Measurements from ENCODE around the gene ZFR.
"Not testable (repeated sequence)": the region's sequence is repeated elsewhere in the genome, so short reads cannot be mapped to it uniquely, and the experiment has no call there.

ZFR gene

DNA sequence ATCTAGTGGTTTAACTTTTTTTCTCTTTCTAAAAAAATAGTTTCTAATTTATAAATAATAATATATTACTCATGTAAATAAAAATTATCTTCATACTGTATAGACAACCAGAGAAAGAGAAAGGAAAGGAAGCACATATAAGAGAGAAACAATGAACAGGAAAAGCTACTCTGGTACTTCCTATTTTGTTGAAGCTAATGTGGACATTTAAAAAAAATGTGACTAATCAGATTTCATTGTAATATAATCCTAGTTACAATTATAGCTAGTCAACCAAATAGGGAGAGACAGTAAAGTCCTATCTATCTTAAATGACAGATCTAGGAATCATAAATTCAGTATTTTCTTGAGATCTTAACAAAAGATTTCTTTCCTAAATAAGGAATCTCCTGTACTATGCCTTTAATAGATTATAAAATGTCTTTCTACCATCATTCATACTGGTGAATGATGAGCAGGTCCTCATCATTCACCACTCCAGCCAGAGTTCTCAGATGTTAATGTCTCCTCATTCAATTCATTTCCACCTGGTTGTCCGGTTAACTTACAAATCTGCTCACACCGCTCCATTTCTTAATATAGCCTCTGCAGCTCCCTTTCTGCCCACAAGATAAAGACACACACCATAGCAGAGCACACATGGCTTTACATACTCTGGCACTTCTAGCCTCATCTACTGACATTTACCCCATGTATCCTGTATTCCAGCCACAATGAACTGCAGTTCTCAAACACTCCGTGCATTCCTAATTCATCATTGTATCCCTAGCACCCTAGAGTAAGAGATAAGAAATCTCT lies 30.9 kb downstream of the ZFR start:
- no peak for DNase-seq (ENCODE audit: low spot score)

GRCh38 chr5:32410630-32411029 lies 33.9 kb downstream of the ZFR start:
- no peak for DNase-seq (ENCODE audit: low spot score)

DNA sequence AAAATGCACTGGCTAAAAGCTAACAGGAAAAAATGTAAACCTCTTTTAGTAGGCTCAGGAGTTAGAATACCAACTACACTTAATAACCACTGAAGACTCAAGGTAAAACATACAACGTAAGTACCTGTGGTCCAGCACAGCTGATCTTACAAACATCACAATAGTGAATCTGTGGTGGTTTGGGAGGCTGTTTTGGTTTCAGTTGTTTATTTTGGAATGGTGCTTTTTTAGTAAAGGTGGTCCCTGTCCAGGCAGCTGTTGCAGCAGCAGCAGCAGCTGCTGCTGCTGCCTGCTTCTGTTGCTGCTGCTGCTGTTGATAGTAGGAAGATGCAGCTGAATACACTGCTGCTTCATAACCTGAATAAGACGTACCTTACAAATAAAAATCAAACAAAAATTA lies 37.9 kb downstream of the ZFR start:
- DNase-seq (ENCODE audit: low spot score) = no peak

DNA sequence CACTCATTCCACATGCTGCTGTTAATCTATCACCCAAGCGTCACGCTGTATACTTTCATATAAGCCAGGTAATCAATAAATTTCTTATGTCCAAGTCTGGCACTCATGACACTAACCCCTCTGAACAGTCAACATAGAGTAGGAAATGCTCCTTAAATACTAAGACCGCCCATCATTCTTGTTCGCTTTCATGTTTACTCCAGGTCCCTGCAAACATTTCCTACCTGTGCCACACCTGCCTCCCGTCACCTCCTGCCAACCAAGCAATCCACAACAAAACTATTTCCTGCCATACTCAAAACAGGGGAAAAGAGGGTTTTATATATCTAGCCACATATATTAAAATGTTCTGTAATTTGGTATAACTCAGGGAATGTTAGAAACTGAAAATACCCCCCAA lies 39.0 kb downstream of the ZFR start:
- no peak for DNase-seq (ENCODE audit: low spot score)

- DNase-seq (ENCODE audit: low spot score) = no peak
These were observed 40.8 kb downstream of the ZFR start for GRCh38 chr5:32403760-32404159.

GRCh38 chr5:32400401-32400800 lies 44.1 kb downstream of the ZFR start:
- no peak for DNase-seq (ENCODE audit: low spot score)

GRCh38 chr5:32398754-32399153 lies 45.8 kb downstream of the ZFR start:
- not testable (repeated sequence) for DNase-seq (ENCODE audit: low spot score)

DNA sequence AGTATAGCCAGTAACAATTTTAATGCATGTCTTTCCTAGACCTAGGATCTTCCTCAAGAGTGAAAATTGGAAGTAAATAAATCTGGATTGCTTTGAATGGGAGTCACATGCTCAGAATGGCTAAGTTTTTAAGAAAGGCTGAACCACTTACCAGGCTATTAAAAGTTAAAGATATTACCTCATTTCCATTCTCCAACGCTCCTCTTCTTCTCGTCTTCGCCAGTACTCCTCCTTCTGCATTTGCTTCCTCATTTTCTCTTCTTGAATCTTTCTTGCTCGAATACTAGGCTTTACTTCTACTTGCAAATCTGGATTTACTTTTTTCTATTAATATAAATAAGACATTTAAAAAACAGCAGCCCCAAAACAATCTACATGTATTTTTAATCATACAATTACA lies 49.6 kb downstream of the ZFR start:
- DNase-seq (ENCODE audit: low spot score) = no peak

GRCh38 chr5:32392039-32392438 lies 52.5 kb downstream of the ZFR start:
- DNase-seq (ENCODE audit: low spot score) = no peak

GRCh38 chr5:32390819-32391591 lies 53.5 kb downstream of the ZFR start:
- DNase-seq (ENCODE audit: low spot score) = no peak

DNA sequence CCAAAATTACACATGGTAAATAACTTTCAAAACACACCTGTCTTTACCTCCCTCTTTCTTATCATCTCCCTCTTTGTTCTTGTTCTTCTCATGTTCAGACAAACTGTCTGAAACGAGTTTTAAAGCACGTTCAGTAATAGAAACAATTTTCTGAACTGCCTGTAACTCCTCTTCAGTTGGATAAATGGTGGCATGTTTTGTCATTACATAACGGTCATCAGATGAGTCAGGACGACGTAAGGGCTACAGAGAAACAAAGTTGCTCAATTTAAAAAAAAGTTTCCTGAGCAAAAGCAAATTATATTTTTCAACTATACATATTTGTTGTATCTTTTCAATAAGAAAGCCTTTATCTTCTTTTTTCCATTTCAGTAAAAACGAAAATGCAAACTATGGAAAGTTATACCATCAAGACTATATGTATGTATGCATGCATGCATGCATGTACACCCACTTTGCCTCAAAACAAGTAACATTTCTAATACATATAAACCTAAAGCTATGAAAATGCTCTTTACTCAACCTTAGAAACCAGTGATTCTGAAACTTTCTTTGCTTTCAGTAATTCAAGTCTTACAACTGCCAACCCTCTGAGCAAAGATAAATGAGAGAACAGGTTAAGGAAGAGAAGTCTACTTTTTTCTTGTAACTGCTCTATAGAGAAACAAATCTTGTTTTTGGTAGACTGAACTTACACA lies 56.0 kb downstream of the ZFR start:
- no peak for DNase-seq (ENCODE audit: low spot score)

GRCh38 chr5:32387841-32388240 lies 56.7 kb downstream of the ZFR start:
- DNase-seq (ENCODE audit: low spot score) = no peak

DNA sequence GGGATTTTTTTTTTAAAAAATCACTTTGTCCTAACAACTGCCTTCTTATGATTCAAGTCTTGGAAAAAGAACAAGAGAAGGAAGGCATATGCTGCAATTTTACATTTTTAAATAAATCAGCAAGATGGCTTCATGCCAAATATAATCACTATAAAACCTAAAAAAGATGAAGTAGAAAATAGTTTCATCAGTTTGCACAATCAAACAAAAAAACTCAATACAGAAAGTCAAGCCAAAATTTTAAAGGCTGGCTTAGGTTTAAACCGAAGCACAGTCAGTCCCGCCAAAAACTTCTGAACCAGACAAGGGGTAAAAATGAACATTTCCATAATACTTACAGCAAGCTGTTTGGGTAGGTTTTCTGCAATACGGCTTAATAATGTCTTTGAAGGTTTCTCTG lies 57.3 kb downstream of the ZFR start:
- no peak for DNase-seq (ENCODE audit: low spot score)

DNA sequence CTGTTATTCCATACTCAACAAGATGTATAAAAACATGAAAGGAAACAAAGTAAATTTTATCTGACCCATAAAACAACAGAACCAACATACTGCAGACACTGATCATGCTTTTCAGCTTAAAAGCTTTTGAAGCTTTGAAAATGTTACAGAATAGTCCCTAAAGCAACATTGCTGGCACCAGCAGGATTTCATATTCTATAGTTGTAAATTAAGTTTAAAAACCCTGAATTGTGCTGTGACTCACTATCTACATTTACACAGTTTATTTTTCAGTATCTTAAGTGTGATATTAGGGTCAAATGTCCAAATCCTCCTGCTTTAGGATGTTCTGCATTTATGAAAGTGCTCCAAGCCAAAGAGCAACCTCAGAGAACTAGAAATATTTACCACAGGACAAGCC lies 59.9 kb downstream of the ZFR start:
- DNase-seq (ENCODE audit: low spot score) = no peak

DNA sequence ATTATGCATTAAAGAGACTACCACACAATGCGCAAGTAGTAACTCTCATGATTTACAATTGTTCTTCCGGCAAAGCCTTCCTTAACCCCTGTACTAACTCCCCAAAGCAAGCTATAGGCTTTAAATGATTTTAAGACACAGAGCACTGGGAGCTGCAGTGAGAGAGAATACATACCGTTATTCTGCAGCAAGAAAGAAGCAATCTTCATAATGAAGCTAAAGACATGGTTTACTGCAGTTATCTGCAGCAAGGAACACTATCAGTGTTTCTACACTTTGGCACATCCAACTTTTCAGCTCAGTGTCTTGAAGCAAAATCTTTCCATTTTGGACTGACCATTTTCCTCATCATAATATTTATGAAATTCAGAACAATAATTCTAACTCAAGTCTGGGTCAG lies 61.0 kb downstream of the ZFR start:
- no peak for DNase-seq (ENCODE audit: low spot score)

DNA sequence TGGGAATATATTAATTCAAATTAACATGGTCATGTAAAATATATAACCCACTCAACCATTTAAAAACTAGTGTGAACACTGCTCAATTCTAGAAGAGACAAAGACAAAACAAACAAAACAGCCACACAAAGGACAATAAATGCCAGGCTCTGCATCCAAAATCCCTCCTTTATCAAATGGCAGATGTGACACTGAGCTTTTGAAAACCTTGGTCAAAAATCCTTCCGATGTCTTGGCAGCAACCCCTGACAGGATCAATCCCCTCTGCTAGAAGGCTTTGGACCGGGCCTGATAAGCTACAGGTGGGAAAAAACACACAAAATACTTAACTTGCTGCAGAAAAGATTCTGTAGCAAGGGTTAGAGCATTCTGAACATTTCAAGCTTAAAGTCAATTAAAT lies 61.5 kb downstream of the ZFR start:
- DNase-seq (ENCODE audit: low spot score) = no peak

DNA sequence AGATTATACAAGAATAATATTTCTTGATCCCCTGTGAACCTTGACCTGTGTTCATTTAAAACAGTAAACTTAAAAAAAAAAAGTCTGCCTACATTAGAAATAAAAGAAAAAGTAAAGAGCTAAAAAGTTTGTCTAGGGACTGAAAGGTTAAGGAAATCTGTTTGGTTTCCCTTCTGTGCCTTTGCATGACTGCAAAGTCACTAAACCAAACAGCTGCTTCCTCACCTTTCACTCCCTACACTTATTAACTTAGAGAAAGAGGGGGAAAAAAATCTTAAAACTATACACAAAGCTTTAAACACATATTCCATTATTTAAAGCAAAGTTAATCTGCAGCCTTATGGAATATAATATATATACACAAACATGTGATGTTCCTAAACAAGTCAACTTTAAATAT lies 65.1 kb downstream of the ZFR start:
- DNase-seq (ENCODE audit: low spot score) = no peak

DNA sequence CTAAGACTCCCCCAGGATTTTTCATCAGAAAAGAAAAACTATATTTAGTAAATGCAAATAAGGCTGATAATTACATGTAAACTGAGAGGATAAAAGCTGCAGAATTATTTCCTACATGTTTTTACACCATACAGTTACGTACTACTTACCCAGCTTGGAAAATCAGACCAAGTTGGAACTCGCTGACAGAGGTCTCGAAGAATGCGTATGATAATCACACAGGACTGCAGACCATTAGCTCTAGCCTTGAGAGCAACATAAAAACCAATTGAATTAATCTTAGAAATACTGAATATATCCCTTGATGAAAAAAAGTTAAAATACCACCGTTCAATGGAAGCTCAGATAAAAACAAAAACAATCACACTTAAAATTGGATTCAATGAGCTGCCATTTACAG lies 65.6 kb downstream of the ZFR start:
- DNase-seq (ENCODE audit: low spot score) = no peak

DNA sequence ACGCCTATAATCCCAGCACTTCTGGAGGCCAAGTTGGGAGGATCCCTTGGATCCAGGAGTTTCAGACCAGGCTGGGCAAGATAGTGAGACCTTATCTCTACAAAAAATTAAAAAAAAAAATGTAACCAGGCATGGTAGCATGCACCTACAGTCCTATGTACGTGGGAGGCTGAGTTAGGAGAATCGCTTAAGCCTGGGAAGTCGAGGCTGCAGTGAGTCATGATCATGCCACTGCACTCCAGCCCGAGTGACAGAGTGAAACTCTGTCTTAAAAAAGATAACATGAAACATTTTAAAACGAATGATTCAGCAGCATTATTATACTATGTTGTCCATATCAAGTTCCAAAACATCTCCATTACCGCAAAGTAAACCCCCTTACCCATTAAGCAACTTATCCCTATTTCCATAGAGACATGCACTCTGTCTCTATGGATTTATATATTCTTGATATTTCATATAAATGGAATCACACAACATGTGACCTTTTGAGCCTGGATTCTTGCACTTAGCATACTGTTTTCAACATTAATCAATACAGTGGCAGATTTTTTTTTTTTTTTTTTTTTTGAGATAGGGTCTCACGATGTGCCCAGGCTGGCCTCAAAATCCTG lies 74.9 kb downstream of the ZFR start:
- DNase-seq (ENCODE audit: low spot score) = no peak

DNA sequence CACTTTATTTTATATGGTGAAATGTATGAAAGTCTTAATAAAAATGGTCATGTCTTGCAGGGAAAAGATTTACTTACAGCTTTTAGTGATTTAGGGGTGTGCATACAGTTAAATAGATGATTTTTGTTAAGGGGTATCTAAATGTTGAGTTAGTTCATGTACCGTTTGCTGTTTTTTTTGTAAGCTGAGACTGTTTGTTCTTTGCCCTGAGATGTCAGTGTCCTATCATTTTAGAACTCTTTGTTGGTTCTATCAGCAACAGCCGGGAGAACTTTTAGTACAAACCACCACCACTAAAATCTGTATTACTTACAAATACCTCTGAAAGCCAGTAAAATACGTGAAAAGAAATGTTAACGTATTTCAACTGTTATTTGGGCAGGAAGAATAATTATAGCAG lies 75.5 kb downstream of the ZFR start:
- no peak for DNase-seq (ENCODE audit: low spot score)

GRCh38 chr5:32367271-32367670 lies 77.3 kb downstream of the ZFR start:
- DNase-seq (ENCODE audit: low spot score) = not testable (repeated sequence)

DNA sequence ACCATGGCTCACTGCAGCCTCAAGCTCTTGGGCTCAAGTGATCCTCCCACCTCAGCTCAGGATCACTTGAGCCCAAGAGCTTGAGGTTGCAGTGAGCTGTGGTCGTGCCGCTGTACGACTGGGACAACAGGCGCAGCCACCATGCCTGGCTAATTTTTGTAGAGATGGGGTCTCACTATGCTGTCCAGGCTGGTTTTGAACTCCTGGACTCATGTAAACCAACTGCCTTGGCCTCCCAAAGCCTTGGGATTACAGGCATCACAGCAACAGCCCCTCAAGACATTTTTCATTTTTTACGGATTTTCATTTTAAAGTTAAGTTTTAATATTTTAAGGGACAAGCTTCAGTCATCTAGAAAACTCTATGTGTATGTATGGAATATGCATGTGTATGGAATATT lies 78.9 kb downstream of the ZFR start:
- DNase-seq (ENCODE audit: low spot score) = no peak

Data from SK-N-DZ (cell line).